Heart left ventricle (tissue), 16 donors: ENCODE data around the gene CASZ1. TPM values are rescaled to one million over a fixed set of nuclear protein-coding genes. Genes with fewer than 3 reads are reported as not detected.
A peak's percentile ranks its signal among the peaks of the same experiment; 100 is the strongest.

ENCODE experiments used
- ATAC-seq, 4 donors: fragments of 200-7000 bp; cut with Tn5 transposase; one replicate each; pipeline ENCODE4 v1.9.1; 2020 to 2022; ENCODE audit warnings: moderate library complexity in 4 of 4, mild to moderate bottlenecking in 3 of 4, moderate number of reproducible peaks in 1 of 4
- DNase-seq, 5 donors: peaks; one replicate each; pipeline ENCODE4 v3.0.0-alpha.2; 2020
- H3K27ac ChIP-seq, 12 donors: fragments of 200-600 bp; sonication (generic) in 4 of 12; one replicate each; pipeline versions ENCODE4 v1.5.0 to v1.8.0; 2016 to 2022; ENCODE audit warnings: mild to moderate bottlenecking in 2 of 12
- H3K27me3 ChIP-seq, 9 donors: fragments of 200-600 bp; sonication (generic) in 2 of 9; one replicate each; pipeline versions ENCODE4 v1.5.1 to v1.8.0; 2016 to 2022; ENCODE audit warnings: mild to moderate bottlenecking in 3 of 9
- H3K36me3 ChIP-seq, 9 donors: fragments of 200-600 bp; sonication (generic) in 2 of 9; one replicate each; pipeline versions ENCODE4 v1.5.0 to v1.8.0; 2018 to 2022; ENCODE audit warnings: mild to moderate bottlenecking in 2 of 9
- H3K4me1 ChIP-seq, 12 donors: fragments of 200-600 bp; sonication (generic) in 4 of 12; one replicate each; pipeline versions ENCODE4 v1.5.0 to v1.8.0; 2016 to 2022; ENCODE audit warnings: mild to moderate bottlenecking in 3 of 12
- H3K4me3 ChIP-seq, 12 donors: fragments of 200-600 bp; sonication (generic) in 4 of 12; one replicate each; pipeline versions ENCODE4 v1.5.0 to v1.8.0; 2017 to 2022; ENCODE audit warnings: mild to moderate bottlenecking in 9 of 12, moderate library complexity in 4 of 12
- H3K9me3 ChIP-seq, 12 donors: fragments of 200-600 bp; sonication (generic) in 4 of 12; one replicate each; pipeline versions ENCODE4 v1.5.0 to v1.8.0; 2016 to 2022; ENCODE audit warnings: mild to moderate bottlenecking in 1 of 12
- CTCF ChIP-seq, 12 donors: fragments of 200-600 bp; sonication (generic) in 4 of 12; IDR thresholded peaks; one replicate each; pipeline versions ENCODE4 v1.5.0 to v1.8.0; 2018 to 2022; ENCODE audit warnings: antibody characterized with exemption in 12 of 12, mild to moderate bottlenecking in 5 of 12
- POLR2A ChIP-seq, 2 donors: fragments of 450-650 bp; IDR thresholded peaks; one replicate each; pipeline ENCODE4 v1.6.1; 2017; ENCODE audit warnings: antibody characterized with exemption in 2 of 2, mild to moderate bottlenecking in 2 of 2, moderate library complexity in 2 of 2
- WGBS, 4 donors: extraction: QIAGEN DNeasy Blood & Tissue Kit in 2 of 4; methylation state at CpG; one replicate each; pipeline versions ENCODE4 v1.1.5 to v1.1.7; 2013 to 2018; 5-methylcytosine and 5-hydroxymethylcytosine counted together
- intact Hi-C, 10 donors: fragments of 100-400 bp; cut with DNase I; formaldehyde crosslinking; loops; one replicate each; pipeline versions ENCODE4 v1.11.1 to v1.14.2; 2022
- polyA plus RNA-seq, 2 donors: library from polyadenylated mRNA; stranded (reverse); fragments of 200-250 nt; gene quantifications; one replicate each; pipeline ENCODE4 v1.2.3, GENCODE V29; 2013
- total RNA-seq, 9 donors: library from RNA; depleted of rRNA in 2 of 9; stranded (reverse); fragments of >200 nt in 2 of 9; fragmentation: NEBNext Ultra II Directional in 3 of 9; extraction: Animal tissue kit (Norgen Biotek cat#: 25700) in 3 of 9; gene quantifications; one replicate each; pipeline versions ENCODE4 v1.1.0 to v1.2.4, GENCODE V29; 2016 to 2023
- donor health status: ischemic (EF 13 %, LVEDD 7.1; RV severe dilation, severe dysfunction).
- donor health status: healthy with polysubstance abuse.
- donor health status: DM: no; HTN: yes; CAD: no.
- donor health status: DM: no; HTN: no; CAD: no.
- donor health status: ischemic (EF 25% LVEDD 6.9; RV normal size, moderate dysfunction).
- donor health status: ischemic (EF 25% LVEDD 5.7; RV mildly dilated, moderate dysfunction).
- donor health status: healthy.
- donor health status: DM: yes; HTN: yes; CAD: no.
- donor health status: ischemic (EF 35%, LVEDD 5.7; RV mildly dilated, moderate dysfunction).
- donor health status: nonischemic (EF 11% LVEDD 7.7; RV severe dilation, severe dysfunction).
- donor health status: DM: yes; HTN: yes; CAD: no.
- donor health status: PGD.
- donor health status: ischemic (EF 29% LVEDD 5.4; RV normal size, mild dysfunction).
- donor health status: nonischemic (EF 23%, LVEDD 6.1; RV moderate dilation, normal function).

Gene CASZ1
- total and polyA plus RNA-seq, 11 donors = 28.8 to 84.9 (median 55.0) TPM

- H3K36me3 ChIP-seq = no peaks in the 10 kb centered on the region
- no peak overlapping the region for H3K4me3 ChIP-seq
- DNase-seq (no peak), ATAC-seq (no peak)
- intact Hi-C loops = no loop called here
- 81 to 91% (median 85%) methylated on average over 3 of the region's 3 CpGs for WGBS, 4 donors
- peaks cover 0 to 7% (median 0%) of the 10 kb centered on the region in 12 donors for H3K4me1 ChIP-seq
- no peaks in the 10 kb centered on the region for H3K9me3 ChIP-seq
- TF ChIP-seq CTCF (IDR thresholded peaks at IDR 0.05) = no peak
- no peak for TF ChIP-seq POLR2A (IDR thresholded peaks at IDR 0.05)
- H3K27ac ChIP-seq = no peak overlapping the region
- H3K27me3 ChIP-seq = peaks cover 0 to 32% (median 0%) of the 10 kb centered on the region in 9 donors
Measured at GRCh38 chr1:10800778-10801177, 4.3 kb upstream of the CASZ1 start.

- Histone ChIP-seq H3K4me3 (no peak overlapping the region), H3K9me3 (no peaks in the 10 kb centered on the region), H3K36me3 (no peaks in the 10 kb centered on the region), H3K4me1 (peaks cover 0 to 12% (median 0%) of the 10 kb centered on the region in 12 donors), H3K27me3 (peaks cover 0 to 41% (median 0%) of the 10 kb centered on the region in 9 donors), H3K27ac (no peak overlapping the region)
- ATAC-seq = no peak
- DNase-seq = no peak
- 41 to 49% (median 46%) methylated on average over 6 of the region's 6 CpGs for WGBS, 4 donors
- intact Hi-C loops = loop anchor here in 8 of 10 donors (5.0 to 10.0 kb wide), 8 partner anchors 63 to 285 kb away; no protein-coding TSS in a partner anchor
- TF ChIP-seq POLR2A (IDR thresholded peaks at IDR 0.05) (no peak), CTCF (IDR thresholded peaks at IDR 0.05) (no peak)
Measured at GRCh38 chr1:10799726-10800125, 3.3 kb upstream of the CASZ1 start.

GRCh38 chr1:10795276-10796021, 997 bp downstream of the CASZ1 start:
- H3K27ac ChIP-seq = peak overlapping the region; percentile 76 to 98 (median 92)
- 0 to 2% (median 1%) methylated on average over 31 to 41 of the region's 41 CpGs for WGBS, 4 donors
- no peaks in the 10 kb centered on the region for H3K36me3 ChIP-seq
- peak in 2 of 5 donors; percentile 58 to 66 for DNase-seq
- TF ChIP-seq CTCF (IDR thresholded peaks at IDR 0.05) (no peak), POLR2A (IDR thresholded peaks at IDR 0.05) (no peak)
- peaks cover 0 to 59% (median 0%) of the 10 kb centered on the region in 9 donors for H3K27me3 ChIP-seq
- peak overlapping the region; percentile 50 to 95 (median 76) for H3K4me3 ChIP-seq
- no peaks in the 10 kb centered on the region for H3K9me3 ChIP-seq
- intact Hi-C loops = loop anchor here in 9 of 10 donors (2.0 to 10.0 kb wide), 10 partner anchors 65 to 281 kb away; no protein-coding TSS in a partner anchor
- ATAC-seq = peak; percentile 29 to 62 (median 58)
- H3K4me1 ChIP-seq = peaks cover 0 to 51% (median 14%) of the 10 kb centered on the region in 12 donors

- peaks cover 0 to 58% (median 15%) of the 10 kb centered on the region in 12 donors for H3K4me1 ChIP-seq
Measured at GRCh38 chr1:10794724-10795275, 1.6 kb downstream of the CASZ1 start.

More at GRCh38 chr1:10794724-10795275, 1.6 kb downstream of the CASZ1 start:
- peak in 3 of 5 donors; percentile 49 to 74 (median 50) for DNase-seq
- no peaks in the 10 kb centered on the region for H3K36me3 ChIP-seq
- TF ChIP-seq CTCF (IDR thresholded peaks at IDR 0.05) = no peak
- peak in 1 of 2 donors; percentile 10 for TF ChIP-seq POLR2A (IDR thresholded peaks at IDR 0.05)
- H3K27me3 ChIP-seq = peaks cover 0 to 65% (median 0%) of the 10 kb centered on the region in 9 donors
- peak; percentile 2 to 45 (median 26) for ATAC-seq
- intact Hi-C loops = loop anchor here (2.0 to 10.0 kb wide), 14 partner anchors 37 to 280 kb away; no protein-coding TSS in a partner anchor
- H3K4me3 ChIP-seq = peak overlapping the region; percentile 50 to 95 (median 76)
- WGBS, 4 donors = 0 to 2% (median 1%) methylated on average over 38 to 58 of the region's 58 CpGs
- peak overlapping the region; percentile 76 to 98 (median 92) for H3K27ac ChIP-seq
- H3K9me3 ChIP-seq = no peaks in the 10 kb centered on the region
